ENCODE measurements around the gene NEK9.

DNA sequence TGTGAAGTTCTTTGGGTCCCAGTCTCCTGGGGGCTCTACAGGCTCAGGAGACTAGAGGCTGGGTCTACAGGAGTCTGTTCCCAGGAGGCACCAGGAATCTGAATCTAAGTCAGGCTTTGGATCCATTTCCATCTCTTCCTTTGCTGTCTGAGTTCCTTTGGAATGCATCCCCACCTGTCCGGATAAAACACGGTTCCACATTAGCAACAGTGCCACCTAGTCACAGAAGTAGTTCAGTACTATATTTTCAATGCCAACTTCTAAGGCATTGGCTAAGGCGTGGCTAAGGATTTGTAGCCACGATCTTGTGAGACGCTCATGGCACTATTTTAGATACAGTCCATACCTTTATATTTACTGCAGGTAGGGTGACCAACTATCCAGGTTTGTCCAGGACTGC, 42.3 kb downstream of the NEK9 start:
- TF ChIP-seq, protein P1, sequence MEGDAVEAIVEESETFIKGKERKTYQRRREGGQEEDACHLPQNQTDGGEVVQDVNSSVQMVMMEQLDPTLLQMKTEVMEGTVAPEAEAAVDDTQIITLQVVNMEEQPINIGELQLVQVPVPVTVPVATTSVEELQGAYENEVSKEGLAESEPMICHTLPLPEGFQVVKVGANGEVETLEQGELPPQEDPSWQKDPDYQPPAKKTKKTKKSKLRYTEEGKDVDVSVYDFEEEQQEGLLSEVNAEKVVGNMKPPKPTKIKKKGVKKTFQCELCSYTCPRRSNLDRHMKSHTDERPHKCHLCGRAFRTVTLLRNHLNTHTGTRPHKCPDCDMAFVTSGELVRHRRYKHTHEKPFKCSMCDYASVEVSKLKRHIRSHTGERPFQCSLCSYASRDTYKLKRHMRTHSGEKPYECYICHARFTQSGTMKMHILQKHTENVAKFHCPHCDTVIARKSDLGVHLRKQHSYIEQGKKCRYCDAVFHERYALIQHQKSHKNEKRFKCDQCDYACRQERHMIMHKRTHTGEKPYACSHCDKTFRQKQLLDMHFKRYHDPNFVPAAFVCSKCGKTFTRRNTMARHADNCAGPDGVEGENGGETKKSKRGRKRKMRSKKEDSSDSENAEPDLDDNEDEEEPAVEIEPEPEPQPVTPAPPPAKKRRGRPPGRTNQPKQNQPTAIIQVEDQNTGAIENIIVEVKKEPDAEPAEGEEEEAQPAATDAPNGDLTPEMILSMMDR (IDR thresholded peaks at IDR 0.05; ENCODE audit: low read depth, low read length, poor library complexity, severe bottlenecking), result no peak
- no peak for TF ChIP-seq EZH2phosphoT487 (IDR thresholded peaks at IDR 0.05; ENCODE audit: borderline replicate concordance, low read length)

All from DOHH2 (cell line).